ENCODE data around the gene FAM174B.
"Not testable (repeated sequence)": the region's sequence is repeated elsewhere in the genome, so short reads cannot be mapped to it uniquely, and the experiment has no call there.

GRCh38 chr15:92606836-92607150, 48.8 kb downstream of the FAM174B start:
- not testable (repeated sequence) for TF ChIP-seq CTCF, EP300, POLR2A, POLR2AphosphoS5 (IDR thresholded peaks at IDR 0.05)
